NCI-H524 treated with DMSO at 0.1 percent for 48 hours (cell line): ENCODE results near the gene BHMT.
"Not testable (repeated sequence)": the region's sequence is repeated elsewhere in the genome, so short reads cannot be mapped to it uniquely, and the experiment has no call there.

Experiments
- DNase-seq: peaks from one replicate; lab custom pipeline; 2025; lab: John Stamatoyannopoulos, UW

Gene BHMT

DNA sequence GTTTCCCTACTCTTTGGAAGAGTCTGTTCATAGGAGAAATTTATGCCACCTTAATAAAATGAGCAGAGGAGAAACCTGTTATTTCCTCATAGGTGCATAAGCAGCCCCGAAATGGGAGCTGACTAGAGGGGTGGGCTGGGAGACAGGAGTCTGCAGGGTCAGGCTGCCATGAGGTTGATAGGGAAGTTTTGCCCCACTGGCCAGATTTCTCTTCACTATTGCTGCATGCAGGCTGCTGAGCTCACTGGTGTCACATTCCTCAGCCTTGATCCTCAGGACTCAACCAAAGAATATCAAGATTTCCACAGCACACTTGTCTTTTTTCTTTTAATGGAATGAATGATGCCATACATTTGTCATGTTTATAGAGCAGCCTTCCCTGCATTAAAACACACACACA, 60.7 kb downstream of the BHMT start:
- DNase-seq, result no peak

DNA sequence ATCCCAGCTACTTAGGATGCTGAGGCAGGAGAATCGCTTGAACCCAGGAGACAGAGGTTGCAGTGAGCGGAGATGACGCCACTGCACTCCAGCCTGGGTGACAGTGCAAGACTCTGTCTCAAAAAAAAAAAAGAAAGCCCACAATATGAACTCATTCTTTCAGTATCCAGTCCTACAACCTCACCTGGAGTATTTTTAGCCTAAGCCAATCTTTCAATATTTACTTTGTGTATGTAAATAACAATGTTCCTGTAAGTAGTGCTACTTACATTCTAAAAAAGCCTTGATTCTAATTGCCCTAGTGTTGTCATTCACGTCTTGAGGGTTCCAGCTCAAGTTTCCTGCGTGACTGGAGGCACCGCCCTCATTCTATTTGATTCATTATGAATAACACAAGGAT, 62.0 kb downstream of the BHMT start:
- no peak for DNase-seq

DNA sequence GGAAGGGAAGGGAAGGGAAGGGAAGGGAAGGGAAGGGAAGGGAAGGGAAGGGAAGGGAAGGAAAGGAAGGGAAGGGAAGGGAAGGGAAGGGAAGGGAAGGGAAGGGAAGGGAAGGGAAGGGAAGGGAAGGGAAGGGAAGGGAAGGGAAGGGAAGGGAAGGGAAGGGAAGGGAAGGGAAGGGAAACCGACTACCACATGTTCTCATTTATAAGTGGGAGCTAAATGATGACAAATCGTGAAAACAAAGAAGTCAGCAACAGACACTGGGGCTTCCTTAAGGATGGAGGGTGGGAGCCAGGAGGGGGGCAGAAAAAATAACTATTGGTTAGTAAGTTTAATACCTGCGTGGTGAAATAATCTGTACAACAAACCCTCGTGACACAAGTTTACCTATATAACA, 68.8 kb downstream of the BHMT start:
- not testable (repeated sequence) for DNase-seq

DNA sequence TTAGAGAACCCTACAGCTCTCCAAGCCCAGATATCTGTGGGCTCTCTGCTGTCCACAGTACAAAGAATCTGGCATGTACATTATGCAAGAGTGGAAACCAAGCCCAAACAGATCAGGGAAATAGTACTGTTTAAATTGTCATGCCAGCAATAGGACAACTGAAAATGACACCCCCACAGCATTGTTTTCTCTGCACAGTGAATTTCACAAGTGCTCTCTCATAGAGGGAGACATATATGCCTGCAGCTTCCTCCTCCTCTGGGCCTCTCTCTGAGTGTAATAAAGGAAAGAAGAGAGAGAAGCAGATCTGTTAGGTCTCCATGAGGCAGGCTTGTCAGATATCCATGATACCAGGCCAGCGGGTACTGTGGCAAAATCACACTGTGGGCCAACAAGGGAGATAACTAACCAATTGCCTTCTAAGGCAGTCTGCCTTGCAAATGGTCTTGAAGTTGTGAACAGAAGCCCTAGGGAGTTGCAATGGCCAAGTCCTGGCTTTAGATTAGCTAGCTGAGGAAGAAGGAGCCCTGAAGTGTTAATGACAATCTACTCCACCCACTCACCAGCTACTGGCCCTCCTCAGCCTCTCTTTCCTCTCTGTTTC, 69.9 kb downstream of the BHMT start:
- no peak for DNase-seq
